Spleen (tissue), 7 donors: ENCODE results near the gene LGR6.

Experiments
- CTCF ChIP-seq, 11 experiments: fragments of 200-600 bp in 7 of 11; fragments of 450-650 bp in 4 of 11; sonication (generic) in 4 of 11; IDR thresholded peaks in 8 of 11; conservative IDR thresholded peaks in 3 of 11; 1 replicate in 7 of 11; 2 replicates in 4 of 11; pipeline versions ENCODE4 v1.4.0 to v1.8.0; 2016 to 2021; ENCODE audit warnings: antibody characterized with exemption in 11 of 11, inconsistent platforms in 4 of 11, mild to moderate bottlenecking in 1 of 11
- POLR2A ChIP-seq, 3 donors: fragments of 450-650 bp; IDR thresholded peaks; one replicate each; pipeline ENCODE4 v1.5.1; 2017; ENCODE audit warnings: antibody characterized with exemption in 3 of 3, mild to moderate bottlenecking in 1 of 3
- donor health status: DM: no; HTN: no; CAD: no; lungs with moderate emphysema.
- donor health status: DM: no; HTN: no; CAD: no.
- donor health status: DM: no; HTN: no; CAD: no.

GRCh38 chr1:202197653-202198365 lies 4.2 kb downstream of the LGR6 start:
- TF ChIP-seq CTCF (IDR thresholded peaks at IDR 0.05 in 8 of 11, conservative IDR thresholded peaks at IDR 0.05 in 3 of 11) (no peak), POLR2A (IDR thresholded peaks at IDR 0.05) (no peak)
